ENCODE results near the gene LSS.
"Not testable (repeated sequence)": the region's sequence is repeated elsewhere in the genome, so short reads cannot be mapped to it uniquely, and the experiment has no call there.

Gene LSS

GRCh38 chr21:46245213-46245915 is 16.8 kb upstream of the LSS start:
- DNase-seq (ENCODE audit: low read depth), result no peak

DNA sequence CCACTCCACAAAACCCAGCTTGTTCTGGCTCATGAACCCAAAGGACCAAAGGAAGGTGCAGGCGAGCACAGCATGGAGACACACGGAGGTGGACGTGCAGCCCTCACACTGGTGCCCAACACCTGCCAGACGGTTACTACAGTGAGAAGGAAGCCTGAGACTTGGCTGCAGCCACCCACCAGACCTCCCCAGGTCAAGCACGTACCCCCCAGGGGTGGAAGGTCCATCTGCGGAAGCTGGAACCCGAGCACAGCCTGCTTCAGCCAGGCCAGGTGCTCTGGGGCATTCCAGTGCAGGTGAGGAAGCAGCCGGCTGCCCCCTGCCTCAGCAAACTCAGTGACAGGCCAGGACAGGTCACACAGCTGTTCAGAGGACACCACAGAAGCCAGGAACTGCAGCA is 16.0 kb upstream of the LSS start:
- DNase-seq (ENCODE audit: low read depth), result no peak

GRCh38 chr21:46243960-46244361 is 15.4 kb upstream of the LSS start:
- DNase-seq (ENCODE audit: low read depth), result no peak

DNA sequence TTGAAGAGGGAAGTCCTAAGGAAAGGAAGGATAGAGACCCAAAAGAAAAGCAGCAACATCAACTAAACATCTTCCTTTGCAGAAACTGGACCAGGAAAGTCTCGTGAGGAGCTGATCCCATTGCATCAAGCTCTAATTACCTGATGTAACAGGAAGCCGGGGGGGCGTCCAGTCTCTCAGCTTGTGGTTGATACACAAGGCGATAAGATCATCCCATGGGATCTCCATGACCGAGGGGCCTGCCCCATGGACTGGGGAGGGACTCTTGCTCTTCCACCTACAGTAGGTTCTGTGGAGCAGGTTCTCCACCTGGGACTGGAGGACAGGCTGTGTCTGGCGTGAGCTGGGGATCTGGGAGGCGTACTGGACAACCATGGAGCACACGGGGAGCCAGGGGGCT is 14.8 kb upstream of the LSS start:
- DNase-seq (ENCODE audit: low read depth), result no peak

GRCh38 chr21:46241577-46241976 is 13.0 kb upstream of the LSS start:
- not testable (repeated sequence) for DNase-seq (ENCODE audit: low read depth)

DNA sequence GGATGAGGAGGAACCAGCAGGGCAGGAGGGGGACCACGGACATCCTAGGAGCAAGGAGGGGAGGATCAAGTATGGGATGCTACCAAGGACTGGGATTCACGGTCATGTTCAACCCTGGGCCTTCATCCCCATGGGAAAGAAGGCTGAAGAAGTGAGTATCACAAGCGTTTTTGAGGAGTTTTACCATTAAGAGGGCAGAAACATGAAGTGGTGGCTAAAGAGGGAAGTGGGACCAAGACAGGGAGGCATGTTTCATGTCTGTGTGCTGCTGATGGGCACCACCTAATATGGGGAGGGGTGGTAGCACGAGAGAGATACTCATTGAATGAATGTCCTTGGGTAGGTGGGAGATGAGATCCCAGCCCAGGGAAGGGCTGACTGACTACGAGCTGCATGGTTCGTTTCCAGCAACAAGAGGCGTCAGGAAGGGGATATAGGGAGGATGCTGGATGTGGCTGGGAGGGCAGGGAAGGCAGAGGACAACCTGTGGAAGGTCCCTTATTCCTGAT is 11.3 kb upstream of the LSS start:
- DNase-seq (ENCODE audit: low read depth), result no peak

- DNase-seq (ENCODE audit: low read depth), result no peak
Measured at GRCh38 chr21:46237474-46237873, 8.9 kb upstream of the LSS start.

GRCh38 chr21:46234436-46234950 is 5.9 kb upstream of the LSS start:
- no peak for DNase-seq (ENCODE audit: low read depth)

DNA sequence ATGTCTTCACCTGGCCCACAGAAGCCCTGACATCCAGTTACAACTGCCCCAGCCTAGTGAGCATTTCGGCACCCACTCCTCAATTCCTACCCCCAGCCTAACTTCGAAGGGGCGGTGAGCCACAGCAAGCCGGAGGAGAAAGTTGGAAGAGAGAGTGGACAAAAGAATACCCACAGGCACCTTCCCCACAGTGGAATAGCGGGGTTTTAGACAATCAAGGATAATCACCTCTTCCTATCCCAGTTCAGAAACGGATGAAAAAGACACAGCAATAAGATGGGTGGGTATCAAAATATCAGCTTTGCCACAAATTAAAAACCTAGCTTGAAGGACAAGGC is 1.3 kb upstream of the LSS start:
- no peak for DNase-seq (ENCODE audit: low read depth)

- no peak for DNase-seq (ENCODE audit: low read depth)
Measured at GRCh38 chr21:46229133-46229922, 754 bp upstream of the LSS start.

GRCh38 chr21:46227811-46228344 is 696 bp downstream of the LSS start:
- DNase-seq (ENCODE audit: low read depth), result no peak

DNA sequence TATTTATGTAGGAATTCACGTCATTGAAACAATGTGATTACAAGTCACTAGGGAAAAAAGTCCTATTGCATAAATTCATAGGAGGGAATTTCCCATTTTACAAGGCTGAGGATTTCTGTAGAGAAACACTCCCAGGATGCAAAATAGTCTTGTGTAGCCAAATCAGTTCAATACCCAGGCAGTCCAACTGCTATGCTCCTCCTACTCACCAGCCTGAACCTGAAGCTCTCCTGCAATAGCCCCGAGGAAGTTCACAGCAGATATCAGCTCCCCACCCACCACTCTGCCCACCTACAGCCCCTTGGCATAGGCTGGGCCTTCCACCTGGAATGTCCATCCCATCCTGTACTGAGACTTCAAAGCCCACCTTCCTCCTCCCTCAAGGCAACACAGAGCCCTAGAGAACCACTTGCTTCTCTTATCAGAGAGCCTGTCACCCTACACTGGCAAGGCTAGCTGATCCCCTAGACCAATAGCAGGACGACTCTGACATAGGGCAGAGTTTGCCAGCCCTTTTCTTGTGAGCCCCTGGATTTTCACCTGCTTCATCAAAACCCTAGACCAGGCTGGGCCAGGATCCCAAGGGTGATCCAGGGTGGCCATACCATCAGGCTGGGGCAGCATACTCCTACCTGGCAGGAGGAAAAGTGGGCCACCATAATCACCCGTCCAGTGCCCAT is 1.5 kb downstream of the LSS start:
- DNase-seq (ENCODE audit: low read depth), result no peak

- no peak for DNase-seq (ENCODE audit: low read depth)
Measured at GRCh38 chr21:46226146-46226545, 2.4 kb downstream of the LSS start.

DNA sequence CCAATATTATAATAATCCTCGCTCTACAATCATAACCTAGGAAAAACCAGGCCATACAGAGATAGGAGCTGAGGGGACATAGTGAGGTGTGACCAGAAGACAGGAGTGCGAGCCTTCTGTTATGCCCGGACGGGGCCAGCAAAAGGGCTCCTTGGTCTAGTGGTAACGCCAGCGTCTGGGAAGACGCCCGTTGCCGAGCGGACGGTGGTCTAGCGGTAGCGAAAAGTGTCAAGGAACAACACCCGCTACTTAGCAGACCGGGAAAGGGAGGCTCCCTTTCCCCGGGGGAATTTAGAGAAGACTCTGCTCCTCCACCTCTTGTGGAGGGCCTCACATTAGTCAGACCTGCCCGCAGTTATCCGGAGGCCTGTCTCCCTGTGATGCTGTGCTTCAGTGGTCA is 4.9 kb downstream of the LSS start:
- not testable (repeated sequence) for DNase-seq (ENCODE audit: low read depth)

DNA sequence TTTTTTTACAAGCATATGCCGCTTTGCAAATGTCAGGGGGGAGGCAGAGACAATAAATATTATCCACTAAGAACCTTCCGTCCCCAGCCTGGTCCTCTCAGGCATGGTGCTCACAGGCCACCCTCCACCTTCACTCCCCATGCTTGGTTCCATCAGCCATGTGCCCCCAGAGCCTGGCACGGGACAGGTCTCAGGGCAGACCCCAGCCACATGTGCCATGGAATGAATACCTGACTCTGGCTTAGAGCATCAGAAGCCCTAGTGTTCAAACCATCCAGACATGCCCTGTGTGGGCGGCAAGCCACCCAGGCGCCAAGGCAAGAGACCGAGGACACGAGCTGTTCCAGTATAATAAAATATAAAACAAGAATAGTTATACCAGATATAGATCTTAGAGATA is 5.4 kb downstream of the LSS start:
- DNase-seq (ENCODE audit: low read depth), result no peak

GRCh38 chr21:46222436-46223116 is 6.0 kb downstream of the LSS start:
- no peak for DNase-seq (ENCODE audit: low read depth)

- DNase-seq (ENCODE audit: low read depth), result no peak
Measured at GRCh38 chr21:46221664-46222435, 6.7 kb downstream of the LSS start.

DNA sequence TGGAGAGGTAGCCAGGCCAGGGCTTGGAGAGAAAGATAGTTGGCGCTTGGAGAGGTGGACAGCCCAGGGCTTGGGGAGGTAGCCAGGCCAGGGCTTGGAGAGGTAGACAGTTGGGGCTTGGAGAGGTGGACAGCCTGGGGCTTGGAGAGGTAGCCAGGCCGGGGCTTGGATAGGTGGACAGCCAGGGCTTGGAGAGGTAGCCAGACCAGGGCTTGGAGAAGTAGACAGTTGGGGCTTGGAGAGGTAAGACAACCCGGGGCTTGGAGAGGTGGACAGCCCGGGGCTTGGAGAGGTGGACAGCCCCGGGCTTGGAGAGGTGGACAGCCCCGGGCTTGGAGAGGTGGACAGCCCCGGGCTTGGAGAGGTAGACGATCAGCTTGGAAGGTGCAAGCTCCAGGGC is 7.7 kb downstream of the LSS start:
- no peak for DNase-seq (ENCODE audit: low read depth)

- no peak for DNase-seq (ENCODE audit: low read depth)
Measured at GRCh38 chr21:46220275-46220810, 8.2 kb downstream of the LSS start.

DNA sequence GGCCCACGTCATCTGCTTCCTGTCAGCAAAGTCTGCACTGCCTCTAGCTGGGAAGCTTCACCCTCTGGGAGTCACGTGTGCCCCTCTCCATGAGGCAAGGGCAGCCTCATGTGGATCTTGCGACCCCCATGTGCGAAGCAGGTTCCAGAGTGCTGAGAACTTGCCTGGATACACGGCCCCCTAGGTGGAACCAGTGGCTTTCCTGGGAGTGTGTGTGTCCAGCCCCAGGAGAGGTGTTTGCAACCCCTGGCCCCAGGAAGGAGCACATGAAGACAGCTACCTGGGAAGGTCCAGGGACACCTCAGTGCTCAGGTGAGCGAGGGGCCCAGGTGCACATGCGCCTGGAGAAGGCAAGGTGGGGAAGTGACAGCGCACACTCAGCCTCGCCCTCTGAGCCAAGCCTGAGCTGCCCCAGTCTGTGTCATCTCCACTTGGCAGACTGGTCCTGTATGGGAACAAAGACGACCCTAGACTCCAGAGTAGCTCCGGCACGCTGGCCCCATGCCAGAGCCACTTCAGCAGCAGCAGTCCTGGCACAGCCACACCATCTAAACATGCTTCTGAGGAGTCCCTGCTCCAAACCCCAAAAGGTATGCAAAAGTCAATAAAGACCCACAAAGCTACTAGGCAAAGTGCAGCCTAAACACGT is 8.9 kb downstream of the LSS start:
- no peak for DNase-seq (ENCODE audit: low read depth)

All from stimulated activated CD4-positive, alpha-beta T cell treated with anti-CD3 and anti-CD28 coated beads, Interleukin-2, amount 100 ng/mL, for 4 hours (primary cell).